Measurements from ENCODE around the gene CPED1. TPM values are rescaled to one million over a fixed set of nuclear protein-coding genes. Genes with fewer than 3 reads are reported as not detected.
A peak's percentile ranks its signal among the peaks of the same experiment; 100 is the strongest.

Gene CPED1
- total RNA-seq, 1 experiment from 2014 or later: 0.13 TPM

GRCh38 chr7:121099572-121099971 is 111.1 kb downstream of the CPED1 start:
- Histone ChIP-seq H2AFZ (ENCODE audit: low read length) (no peak overlapping the region), H4K91ac (ENCODE audit: insufficient read length, low read depth, low read length) (no peak overlapping the region), H2BK5ac (ENCODE audit: insufficient read length, low read length) (no peak overlapping the region), H3K56ac (ENCODE audit: insufficient read length, low read depth, low read length) (no peak overlapping the region), H3K14ac (ENCODE audit: insufficient read depth, low read length) (no peak overlapping the region), H3K4ac (ENCODE audit: low read depth, low read length) (no peak overlapping the region), H2BK120ac (ENCODE audit: low read depth, low read length, poor library complexity, severe bottlenecking) (no peak overlapping the region), H3K27ac (ENCODE audit: insufficient read length, low read depth, low read length) (no peak overlapping the region), H3K79me2 (ENCODE audit: insufficient read depth, low read length) (no peaks in the 10 kb centered on the region), H3T11ph (ENCODE audit: low read length) (no peak overlapping the region), H3K9ac (ENCODE audit: extremely low read depth, insufficient read length, low read length) (no peak overlapping the region), H2BK15ac (ENCODE audit: low read depth, low read length) (no peak overlapping the region), H3K23ac (ENCODE audit: insufficient read length, low read depth, low read length) (no peak overlapping the region), H2AK5ac (ENCODE audit: insufficient read length, low read length) (no peak overlapping the region), H3K4me2 (ENCODE audit: insufficient read depth, insufficient read length, low read length) (no peak overlapping the region), H3K18ac (ENCODE audit: insufficient read length, low read depth, low read length) (no peak overlapping the region), H2BK20ac (ENCODE audit: low read depth, low read length, poor library complexity, severe bottlenecking) (no peak overlapping the region), H3K4me1 (ENCODE audit: insufficient read depth, low read length) (peaks cover 4% of the 10 kb centered on the region; the same call in 1 of the 2 replicates), H4K20me1 (ENCODE audit: control insufficient read depth, insufficient read depth, insufficient read length) (no peaks in the 10 kb centered on the region), H2BK12ac (ENCODE audit: insufficient read length, low read depth, low read length) (no peak overlapping the region), H3K79me1 (ENCODE audit: insufficient read depth, low read depth, low read length, poor library complexity, severe bottlenecking) (no peaks in the 10 kb centered on the region), H3K9me3 (ENCODE audit: control insufficient read depth, low read depth, low read length) (no peaks in the 10 kb centered on the region), H4K5ac (ENCODE audit: insufficient read length, low read depth, low read length) (no peak overlapping the region), H4K8ac (replicated peaks; ENCODE audit: insufficient read length, low read depth, low read length) (no peak overlapping the region), H3K27me3 (ENCODE audit: insufficient read depth, low read length) (no peaks in the 10 kb centered on the region), H3K23me2 (ENCODE audit: insufficient read length, low read depth, low read length, poor library complexity, severe bottlenecking) (no peaks in the 10 kb centered on the region)
- Mint-ChIP-seq H3K4me1 (peaks cover 24 to 26% of the 10 kb centered on the region in 2 experiments), H3K36me3 (ENCODE audit: insufficient read depth in 1 of 3, low read depth in 3 of 3) (no peaks in the 10 kb centered on the region), H3K27me3 (ENCODE audit: low read depth) (no peaks in the 10 kb centered on the region), H3K27ac (peak overlapping the region in 1 of 3 experiments; percentile 75; a peak in 1 of 7 replicates), H3K4me3 (no peak overlapping the region), H3K9me3 (no peaks in the 10 kb centered on the region)
- peak; percentile 56 for TF ChIP-seq CTCF (conservative IDR thresholded peaks at IDR 0.05)
- WGBS (ENCODE audit: extremely low coverage, insufficient read length, low lambda C conversion rate): no CpG with 5 or more reads among the region's 8 CpGs
- peak; percentile 37 for DNase-seq

All from H9 (cell line).